D341Med (cell line): ENCODE measurements around the gene CHKB.
"Not testable (repeated sequence)": the region's sequence is repeated elsewhere in the genome, so short reads cannot be mapped to it uniquely, and the experiment has no call there.

Experiments used
- DNase-seq: peaks from one replicate; pipeline ENCODE4 v3.0.0; 2012; ENCODE audit warnings: low spot score

CHKB gene

GRCh38 chr22:50547263-50547985 lies 35.2 kb downstream of the CHKB start:
- DNase-seq, result peak; percentile 29

DNA sequence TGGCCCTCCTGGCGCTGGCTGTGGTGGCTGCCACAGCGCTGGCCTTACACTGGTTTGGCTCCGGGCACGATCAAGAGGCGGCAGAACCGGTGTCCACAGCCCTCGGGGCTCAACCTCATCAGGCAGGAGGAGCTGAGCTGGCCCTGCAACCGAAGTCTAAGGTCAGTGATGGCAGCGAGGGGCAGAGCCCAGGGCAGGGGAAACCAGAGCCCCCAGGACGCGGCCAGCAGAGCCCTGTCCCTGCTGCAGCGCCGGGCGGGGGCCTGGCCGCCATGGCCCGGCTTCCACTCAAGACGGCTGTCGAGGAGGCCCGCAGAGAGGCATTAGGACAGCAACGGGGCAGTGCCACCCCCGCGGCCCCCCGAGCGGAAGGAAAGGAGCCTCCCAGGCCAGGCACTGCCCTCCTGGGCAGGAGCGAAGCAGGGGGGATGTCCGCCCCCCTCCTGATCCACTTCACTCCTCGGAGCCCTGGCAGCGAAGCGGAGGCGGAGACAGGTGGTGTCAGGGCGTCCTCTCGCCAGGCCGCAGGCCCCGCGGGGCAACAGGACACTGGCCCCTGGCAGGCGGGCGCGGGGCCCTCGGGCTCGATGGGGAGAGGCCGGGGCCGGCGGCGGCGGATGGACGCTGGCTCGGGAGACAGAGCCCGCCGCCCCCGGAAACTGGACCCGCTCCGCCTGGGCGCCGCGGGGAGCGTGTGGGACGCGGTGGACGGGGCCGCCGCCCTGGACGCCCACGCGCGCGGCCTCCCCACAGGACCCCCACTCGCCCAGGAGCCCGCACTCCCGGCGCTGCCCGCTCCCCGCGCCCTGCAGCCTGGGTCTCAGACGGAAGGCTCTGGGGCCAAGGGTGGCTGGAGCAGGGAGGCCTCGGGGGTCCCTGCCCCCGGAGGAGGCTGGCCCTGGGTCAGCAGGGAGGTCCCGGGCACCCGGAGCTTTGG lies 36.1 kb downstream of the CHKB start:
- DNase-seq, result peak; percentile 47

- peak; percentile 37 for DNase-seq
Measured at GRCh38 chr22:50545522-50546325, 36.9 kb downstream of the CHKB start, which contains the start of gene KLHDC7B. KLHDC7B (plus strand) TSS chr22:50545899; CDS start chr22:50546244, 345 bp downstream.

DNA sequence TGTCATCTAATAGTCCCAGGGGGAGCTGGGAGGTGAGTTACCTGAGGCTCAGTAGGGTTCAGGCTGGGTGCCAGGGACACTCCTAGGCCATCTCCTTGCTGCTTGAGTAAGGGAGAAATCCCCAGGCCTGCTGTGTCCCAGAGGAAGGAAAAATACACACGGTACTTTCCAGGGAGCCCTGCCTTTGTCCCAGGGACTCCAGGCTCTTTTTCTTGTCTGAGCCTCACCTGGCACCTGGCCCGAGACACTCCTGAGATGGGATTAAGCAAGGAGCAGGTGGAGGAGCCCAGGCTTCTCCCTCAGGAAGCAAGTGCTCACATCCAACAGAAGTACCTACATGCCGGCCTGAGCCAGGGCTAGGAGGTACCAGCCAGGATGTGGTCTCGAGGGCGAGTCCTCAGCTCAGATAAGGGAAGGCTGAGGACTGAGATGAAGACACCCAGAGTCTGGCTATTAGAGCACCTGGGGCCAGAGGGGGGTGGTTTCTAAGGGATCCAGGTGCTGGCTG lies 37.8 kb downstream of the CHKB start:
- no peak for DNase-seq

DNA sequence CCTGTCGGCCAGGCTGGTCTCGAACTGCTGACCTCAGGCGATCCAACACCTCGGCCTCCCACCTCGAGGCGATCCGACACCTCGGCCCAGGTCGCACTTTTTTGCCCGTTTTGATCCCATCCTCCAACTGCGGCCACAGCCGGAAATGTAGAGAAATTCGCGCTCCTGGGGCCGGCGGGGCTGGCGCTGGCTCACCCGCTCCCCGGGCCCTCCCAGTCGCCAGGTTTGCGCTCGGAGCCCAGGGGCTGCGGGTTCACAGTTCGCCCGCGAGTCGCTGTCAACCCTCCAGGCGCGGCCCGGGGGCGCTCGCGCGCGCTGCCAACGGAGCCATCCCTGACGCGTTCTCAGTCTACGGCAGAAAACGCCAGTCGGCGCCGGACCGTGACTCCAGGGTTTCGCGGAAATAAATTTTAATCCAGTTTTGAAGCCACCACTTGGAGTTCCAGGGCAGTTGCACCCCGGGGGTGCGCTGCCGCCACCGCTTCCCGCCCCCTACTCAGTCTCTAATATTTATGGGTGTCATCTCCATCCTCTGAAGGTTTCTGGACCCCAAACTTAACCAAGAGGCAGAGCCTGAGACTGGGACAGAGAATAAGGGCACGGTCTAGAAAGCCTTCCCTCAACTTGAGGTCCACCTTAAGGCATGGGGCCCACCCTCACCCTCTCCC lies 38.4 kb downstream of the CHKB start:
- DNase-seq, result peak; percentile 94

DNA sequence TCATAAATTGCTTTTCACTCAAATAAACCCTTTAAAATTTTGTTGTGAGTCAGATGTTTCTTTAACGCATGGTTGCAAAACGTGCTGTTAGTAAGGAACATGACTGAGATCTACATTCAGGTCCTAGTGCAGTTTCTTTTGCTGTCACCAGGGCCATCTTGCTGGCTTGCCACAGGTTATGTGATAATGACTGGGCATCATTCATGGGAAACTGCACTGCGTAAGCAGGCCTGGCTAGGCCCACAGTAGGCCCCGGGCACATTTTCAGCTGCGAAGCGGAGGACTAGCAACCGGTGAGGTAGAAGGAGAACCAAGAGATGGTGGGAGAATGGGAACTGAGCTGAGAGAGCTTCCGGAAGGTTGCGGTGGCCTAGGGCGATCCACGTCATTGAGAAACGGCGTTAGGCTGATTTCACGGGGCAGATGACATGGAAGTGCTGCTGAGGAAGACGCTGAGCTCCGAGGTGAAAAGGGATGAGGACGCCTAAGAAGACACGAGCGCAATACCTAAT lies 40.2 kb downstream of the CHKB start:
- no peak for DNase-seq

DNA sequence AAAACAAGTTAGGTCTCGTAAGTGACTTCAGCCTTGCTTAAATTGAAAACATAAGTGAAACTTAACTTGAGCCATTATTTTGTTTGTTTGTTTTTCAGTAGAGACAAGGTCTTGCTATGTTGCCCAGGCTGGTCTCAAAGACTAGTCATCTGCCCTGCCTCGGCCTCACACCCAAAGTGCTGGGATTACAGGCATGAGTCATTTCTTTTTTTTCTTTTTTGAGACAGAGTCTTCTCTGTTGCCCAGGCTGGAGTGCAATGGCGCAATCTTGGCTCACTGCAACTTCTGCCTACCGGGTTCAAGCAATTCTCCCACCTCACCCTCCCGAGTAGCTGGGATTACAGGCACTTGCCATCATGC lies 41.0 kb downstream of the CHKB start:
- not testable (repeated sequence) for DNase-seq

DNA sequence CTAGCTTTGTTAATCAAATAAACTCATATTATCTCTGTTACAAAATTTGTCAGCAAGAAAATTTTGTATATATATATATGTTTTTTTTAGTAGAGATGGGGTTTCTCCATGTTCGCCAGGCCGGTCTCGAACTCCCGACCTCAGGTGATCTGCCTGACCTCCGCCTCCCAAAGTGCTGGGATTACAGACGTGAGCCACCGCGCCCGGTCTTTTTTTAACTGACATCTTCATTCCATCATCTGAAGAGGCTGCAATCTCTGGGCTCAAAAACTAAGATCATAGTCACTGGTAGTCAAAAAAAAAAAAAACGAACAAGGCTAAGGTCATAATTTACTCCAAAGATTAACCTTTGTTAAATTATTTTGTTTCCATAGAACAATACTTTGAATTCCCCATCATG lies 42.3 kb downstream of the CHKB start:
- no peak for DNase-seq

DNA sequence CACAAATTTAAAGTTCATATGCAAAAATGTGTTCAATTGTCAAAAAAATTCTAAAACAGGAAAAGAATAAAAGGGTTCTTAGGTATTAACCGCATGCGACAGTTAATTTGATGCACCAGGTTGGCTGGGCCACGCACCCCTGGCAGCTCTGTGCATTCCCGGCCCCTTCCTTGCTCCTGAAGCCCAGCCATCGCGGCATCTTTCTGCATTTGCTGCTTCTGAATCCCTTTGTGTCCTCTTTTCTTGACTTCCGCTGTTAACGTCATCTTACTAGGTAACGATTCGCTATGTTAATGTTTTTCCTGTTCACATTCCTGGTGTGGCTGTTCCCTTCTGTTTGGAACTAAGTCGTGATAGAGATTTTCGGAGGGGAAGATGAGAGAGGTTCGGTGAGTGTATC lies 44.9 kb downstream of the CHKB start:
- peak; percentile 18 for DNase-seq

DNA sequence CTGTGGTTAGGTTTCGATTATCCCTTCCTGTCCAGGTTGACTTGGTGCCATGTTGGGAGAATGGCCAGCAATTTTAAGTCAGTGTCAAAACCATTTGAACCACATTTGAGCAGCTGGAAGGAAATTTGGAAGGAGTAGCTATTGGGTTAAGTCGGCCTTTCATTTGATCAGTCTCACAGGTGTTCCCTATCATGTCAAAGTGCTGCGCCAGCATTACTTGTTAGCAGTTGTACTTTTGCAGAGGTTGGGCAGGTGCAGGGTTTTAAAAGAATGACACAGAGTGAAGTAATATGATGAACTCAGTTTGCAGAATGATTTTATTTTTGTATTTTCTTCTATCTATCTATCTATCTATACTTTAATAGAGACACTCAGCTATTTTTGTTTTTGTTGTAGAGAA lies 46.4 kb downstream of the CHKB start:
- no peak for DNase-seq

- DNase-seq, result no peak
Measured at GRCh38 chr22:50535113-50535512, 47.5 kb downstream of the CHKB start.

DNA sequence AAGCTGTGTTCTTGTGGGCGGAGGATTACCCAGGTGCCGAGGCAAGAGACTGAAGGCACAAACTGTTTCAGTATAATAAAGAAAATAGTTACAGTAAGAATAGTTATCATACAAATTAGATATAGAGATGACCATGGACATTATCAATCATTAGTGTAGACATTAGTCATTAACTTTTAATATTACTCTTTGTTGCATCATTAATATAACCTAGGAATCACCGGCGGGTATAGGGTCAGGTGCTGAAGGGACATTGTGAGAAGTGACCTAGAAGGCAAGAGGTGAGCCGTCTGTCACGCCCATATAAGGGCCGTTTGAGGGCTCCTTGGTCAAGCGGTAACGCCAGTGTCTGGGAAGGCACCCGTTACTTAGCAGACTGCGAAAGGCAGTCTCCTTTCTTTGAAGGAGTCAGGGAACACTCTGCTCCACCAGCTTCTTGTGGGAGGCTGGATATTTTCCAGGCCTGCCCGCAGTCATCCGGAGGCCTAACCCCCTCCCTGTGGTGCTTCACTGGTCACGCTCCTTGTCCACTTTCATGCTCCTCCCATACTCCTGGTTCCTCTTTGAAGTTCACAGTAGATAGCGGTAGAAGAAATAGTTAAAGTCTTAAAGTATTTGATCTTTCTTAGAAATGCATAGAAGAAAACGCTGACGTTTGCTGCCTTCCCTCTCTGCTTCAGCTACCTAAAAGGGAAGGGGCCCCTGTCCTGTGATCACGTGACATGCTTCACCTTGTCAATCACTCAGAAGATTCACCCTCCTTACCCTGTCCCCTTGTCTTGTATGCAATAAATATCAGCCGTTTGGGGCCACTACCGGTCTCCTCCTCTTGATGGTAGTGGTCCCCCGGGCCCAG lies 48.6 kb downstream of the CHKB start:
- not testable (repeated sequence) for DNase-seq

GRCh38 chr22:50532824-50533796 lies 49.5 kb downstream of the CHKB start:
- DNase-seq, result no peak

GRCh38 chr22:50531962-50532674 lies 50.5 kb downstream of the CHKB start:
- peak; percentile 78 for DNase-seq

DNA sequence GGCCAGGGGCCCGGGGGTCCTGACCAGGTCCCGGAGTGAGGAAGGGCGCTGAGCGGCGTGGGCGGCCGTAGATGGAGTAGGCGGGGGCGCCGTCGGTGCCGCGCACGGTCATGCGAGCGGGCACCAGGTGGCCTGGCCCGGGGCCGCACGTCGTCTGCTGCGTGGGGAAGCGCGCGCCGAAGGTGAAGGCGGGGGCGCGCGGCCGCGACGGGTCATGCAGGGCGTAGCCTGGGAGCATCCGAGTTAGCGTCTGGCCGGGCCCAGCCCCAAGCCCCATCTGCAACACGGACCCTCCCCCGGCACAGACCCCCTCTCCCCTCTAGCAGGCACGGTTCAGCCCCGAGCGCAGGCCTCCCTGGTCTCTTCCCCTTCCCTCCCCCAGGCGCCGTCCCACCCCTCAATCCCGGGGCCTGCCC lies 51.1 kb downstream of the CHKB start:
- peak; percentile 67 for DNase-seq

DNA sequence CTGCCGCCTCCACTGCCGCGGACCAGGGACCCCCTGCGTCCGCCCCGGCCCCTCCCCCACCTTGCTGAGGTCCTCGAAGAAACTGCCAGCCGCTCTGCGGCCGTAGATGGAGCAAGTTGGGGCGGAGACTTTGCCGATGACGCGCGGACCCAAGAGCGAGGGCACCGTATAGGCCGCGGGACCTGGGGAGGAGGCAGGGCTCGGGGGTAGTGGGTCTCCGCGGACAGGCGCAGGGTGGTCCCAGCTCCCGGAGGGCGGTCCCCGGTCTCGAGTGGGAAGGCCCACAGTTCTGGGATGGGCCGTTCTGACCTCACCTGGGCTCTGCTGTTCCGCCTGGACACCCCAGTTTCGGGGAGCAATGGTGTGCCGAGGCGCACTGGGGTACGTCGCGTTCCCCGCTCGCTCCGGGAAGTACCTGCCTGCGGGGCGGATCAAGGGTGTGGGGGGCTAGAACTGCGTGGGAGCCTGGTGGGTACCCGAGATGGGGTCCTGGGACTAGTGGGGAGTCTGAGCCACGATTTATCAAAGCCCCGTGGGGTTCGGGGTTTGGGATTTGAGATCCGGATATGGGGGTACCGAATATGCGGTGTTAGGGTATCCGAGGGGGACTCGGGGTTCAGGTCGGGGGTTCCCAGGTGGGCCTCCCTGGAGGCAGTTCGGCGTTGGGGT lies 51.6 kb downstream of the CHKB start:
- peak; percentile 67 for DNase-seq

- no peak for DNase-seq
Measured at GRCh38 chr22:50530580-50530876, 52.1 kb downstream of the CHKB start.
